Suprapubic skin (tissue), 3 donors: ENCODE measurements around the gene DIP2C.

Source experiments
- POLR2A ChIP-seq, 2 donors: fragments of 450-650 bp; IDR thresholded peaks; one replicate each; pipeline ENCODE4 v1.6.1; 2017; ENCODE audit warnings: antibody characterized with exemption in 2 of 2, mild to moderate bottlenecking in 2 of 2, moderate library complexity in 2 of 2
- TF ChIP-seq, protein P1 (sequence below), 2 donors: fragments of 200-600 bp in 1 of 2; fragments of 450-650 bp in 1 of 2; sonication (generic) in 1 of 2; IDR thresholded peaks; one replicate each; pipeline ENCODE4 v1.5.1; 2016 to 2019; ENCODE audit warnings: antibody characterized with exemption in 2 of 2, mild to moderate bottlenecking in 1 of 2, moderate library complexity in 1 of 2

DNA sequence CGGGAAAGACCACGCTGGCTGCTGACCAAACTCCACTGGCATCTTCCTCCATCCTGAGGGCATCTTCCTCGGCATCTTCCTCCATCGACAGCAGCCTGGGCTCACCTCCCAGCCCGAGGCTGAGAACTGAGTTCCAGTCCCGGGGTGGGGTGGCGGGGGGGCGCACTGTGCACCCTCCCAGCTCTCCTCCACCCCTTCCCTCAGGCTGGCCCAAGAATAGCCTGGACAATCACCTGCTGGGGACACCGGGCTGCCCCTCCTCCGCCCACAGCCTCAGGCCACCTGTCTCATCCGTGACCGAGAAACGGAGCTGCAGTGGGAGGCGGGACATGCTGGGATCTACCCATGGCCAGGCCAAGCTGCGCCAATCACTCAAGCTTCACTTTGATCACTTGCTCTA, 37.2 kb downstream of the DIP2C start:
- TF ChIP-seq POLR2A (IDR thresholded peaks at IDR 0.05) = no peak
- TF ChIP-seq, protein P1, sequence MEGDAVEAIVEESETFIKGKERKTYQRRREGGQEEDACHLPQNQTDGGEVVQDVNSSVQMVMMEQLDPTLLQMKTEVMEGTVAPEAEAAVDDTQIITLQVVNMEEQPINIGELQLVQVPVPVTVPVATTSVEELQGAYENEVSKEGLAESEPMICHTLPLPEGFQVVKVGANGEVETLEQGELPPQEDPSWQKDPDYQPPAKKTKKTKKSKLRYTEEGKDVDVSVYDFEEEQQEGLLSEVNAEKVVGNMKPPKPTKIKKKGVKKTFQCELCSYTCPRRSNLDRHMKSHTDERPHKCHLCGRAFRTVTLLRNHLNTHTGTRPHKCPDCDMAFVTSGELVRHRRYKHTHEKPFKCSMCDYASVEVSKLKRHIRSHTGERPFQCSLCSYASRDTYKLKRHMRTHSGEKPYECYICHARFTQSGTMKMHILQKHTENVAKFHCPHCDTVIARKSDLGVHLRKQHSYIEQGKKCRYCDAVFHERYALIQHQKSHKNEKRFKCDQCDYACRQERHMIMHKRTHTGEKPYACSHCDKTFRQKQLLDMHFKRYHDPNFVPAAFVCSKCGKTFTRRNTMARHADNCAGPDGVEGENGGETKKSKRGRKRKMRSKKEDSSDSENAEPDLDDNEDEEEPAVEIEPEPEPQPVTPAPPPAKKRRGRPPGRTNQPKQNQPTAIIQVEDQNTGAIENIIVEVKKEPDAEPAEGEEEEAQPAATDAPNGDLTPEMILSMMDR (IDR thresholded peaks at IDR 0.05) = no peak
